Regular cardiac myocyte (primary cell): ENCODE results near the gene NDUFV3. TPM values are rescaled to one million over a fixed set of nuclear protein-coding genes. Genes with fewer than 3 reads are reported as not detected.

Source experiments
- total RNA-seq: library from RNA; depleted of rRNA; stranded (reverse); fragments of >200 nt; gene quantifications from 2 replicates; pipeline ENCODE4 v1.2.3, GENCODE V29; 2014

Gene NDUFV3
- 63.1 and 65.6 TPM in 2 replicates for total RNA-seq

DNA sequence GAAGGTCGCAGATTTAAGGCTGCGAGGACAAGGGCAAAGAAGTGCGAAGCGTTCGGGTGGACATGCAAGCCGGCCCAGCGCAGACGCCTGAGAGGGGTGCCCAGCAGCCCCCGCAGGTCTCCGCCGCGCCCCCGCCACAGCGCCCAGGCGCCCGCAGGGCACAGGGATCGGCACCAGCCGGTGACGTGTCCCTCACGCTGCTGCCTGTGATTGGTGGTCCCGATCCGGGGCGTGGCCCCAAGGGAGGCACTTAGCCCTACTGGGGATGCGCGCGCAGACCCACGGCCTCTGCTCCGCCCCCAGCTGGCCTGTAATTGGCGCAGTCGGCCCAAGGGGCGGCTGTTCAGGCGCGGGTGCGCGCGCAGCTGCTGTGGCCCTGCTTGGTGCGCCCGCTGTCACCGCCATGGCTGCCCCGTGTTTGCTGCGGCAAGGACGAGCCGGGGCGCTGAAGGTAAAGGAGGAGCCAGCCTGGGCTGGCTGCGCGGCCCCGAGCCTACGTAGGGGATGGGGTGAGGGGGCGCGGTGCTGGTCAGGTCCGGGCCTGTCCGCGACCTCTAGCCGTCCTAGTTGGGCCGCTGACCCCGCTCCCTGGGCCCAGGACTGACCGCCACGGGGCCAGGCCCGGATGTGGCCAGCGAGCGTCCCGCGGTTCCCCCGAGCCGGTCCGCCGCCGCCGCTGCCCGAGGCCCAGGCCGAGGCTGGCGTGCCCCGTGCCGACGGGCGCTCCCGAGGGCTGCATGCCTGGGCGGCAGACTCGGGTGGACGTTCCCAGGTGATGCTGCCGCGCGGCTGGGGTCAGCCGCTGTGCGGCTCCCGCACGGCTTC is at the start of gene NDUFV3:
NDUFV3 (plus strand) TSS at position 379 of the 825 bp plus-strand sequence; CDS start at position 404, 25 bp downstream.

DNA sequence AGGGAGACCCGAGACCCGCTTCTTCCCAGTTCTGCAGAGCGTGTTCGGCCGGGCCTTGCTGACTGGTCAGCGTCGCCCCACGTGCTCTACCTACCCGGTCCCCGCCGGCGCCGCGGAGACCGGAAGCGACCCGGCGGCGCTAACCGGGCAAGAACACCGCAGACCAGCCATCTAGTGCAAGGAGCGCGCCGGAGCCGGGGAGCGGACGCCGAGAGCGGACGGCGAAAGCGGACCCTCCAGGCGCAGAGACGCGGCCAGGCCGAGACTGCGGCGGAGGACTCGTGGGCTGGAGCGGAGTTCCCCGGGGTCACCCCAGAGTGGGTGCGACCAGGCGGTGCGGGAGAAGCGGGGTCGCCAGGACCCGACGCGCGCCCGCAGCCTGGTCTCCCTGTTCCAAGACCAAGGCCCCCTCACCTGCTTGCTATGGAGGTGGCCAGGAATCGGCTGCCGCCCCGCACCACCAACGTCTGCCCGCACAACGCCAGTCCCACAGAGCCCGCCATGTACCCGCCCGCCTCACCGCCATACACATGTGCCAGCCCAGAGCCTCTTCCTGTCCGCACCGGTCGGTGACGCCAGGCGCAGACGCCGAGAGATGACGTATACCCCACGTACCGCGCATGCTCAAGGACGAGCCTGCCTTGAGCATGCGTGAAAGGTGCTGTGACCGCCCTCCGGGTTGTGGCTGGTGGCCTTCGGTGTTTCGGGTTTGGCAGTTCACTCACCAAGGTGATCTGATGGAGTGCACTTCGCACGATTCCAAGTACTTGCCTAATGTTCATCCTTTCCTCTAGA is 13.9 kb upstream of the NDUFV3 start, which contains the start of gene WDR4:
WDR4 (minus strand) TSS at position 547 of the 795 bp plus-strand sequence; CDS start at position 503, 44 bp downstream.

DNA sequence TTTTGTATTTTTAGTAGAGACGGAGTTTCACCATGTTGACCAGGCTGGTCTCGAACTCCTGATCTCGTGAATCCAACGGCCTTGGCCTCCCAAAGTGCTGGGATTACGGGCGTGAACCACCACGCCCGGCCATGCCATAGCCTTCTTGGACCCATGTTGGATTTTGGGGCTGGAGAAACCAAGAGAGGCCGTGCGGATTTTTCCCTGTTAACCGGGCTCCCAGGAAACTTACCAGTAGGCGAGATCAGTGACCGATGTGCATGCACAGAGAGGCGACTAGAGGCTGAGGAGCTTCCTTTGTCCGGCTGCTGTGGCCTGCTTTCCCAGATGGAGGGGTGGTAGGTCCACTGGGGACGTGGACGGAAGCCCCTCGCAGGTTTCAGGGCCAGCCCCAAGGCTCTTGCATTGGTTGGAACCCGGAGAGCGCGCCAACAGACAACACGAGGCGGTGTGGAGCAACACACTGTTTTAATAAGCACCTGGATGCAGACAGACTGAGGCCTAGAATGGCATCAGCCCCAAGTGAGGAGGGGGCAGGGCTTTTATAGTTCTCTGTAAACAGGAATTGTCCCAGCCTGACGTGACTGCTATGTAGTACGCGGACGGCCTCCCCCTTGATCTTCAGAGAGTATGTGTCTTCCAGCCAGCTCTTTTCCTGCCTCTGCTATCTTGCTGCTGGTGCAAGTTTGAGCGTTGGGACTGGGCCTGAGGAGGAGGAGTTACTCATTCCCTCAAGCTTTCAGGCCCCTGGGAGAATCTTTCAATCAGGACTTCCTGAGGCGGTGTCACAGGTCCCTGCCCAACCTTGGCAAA is 32.2 kb downstream of the NDUFV3 start, which contains the start of gene ERVH48-1:
ERVH48-1 (minus strand) TSS at position 517 of the 813 bp plus-strand sequence. CDS start 6,624 bp downstream, outside the sequence.

Other genes with a start within 250 kb of the NDUFV3 start
- gene PDE9A, start 239.7 kb upstream of the NDUFV3 start, total RNA-seq, result 1.3 and 2.0 TPM in 2 replicates
- gene WDR4, start 13.8 kb upstream of the NDUFV3 start, total RNA-seq, result 7.6 and 15.1 TPM in 2 replicates
- under 0.01 TPM in 1 of 2 replicates, not detected in the other for gene ERVH48-1, start 32.3 kb downstream of the NDUFV3 start, total RNA-seq
- gene PKNOX1, start 81.3 kb downstream of the NDUFV3 start, total RNA-seq, result 6.5 and 14.8 TPM in 2 replicates
- 24.2 and 47.0 TPM in 2 replicates for gene CBS, start 182.5 kb downstream of the NDUFV3 start, total RNA-seq
- gene U2AF1, start 214.3 kb downstream of the NDUFV3 start, total RNA-seq, result 13.5 and 33.4 TPM in 2 replicates